ENCODE data around the gene POLR3H. TPM values are rescaled to one million over a fixed set of nuclear protein-coding genes. Genes with fewer than 3 reads are reported as not detected.

Gene POLR3H
- total and polyA plus RNA-seq, 10 donors = 12.6 to 30.9 (median 19.3) TPM

- peak overlapping the region in 6 of 8 donors; percentile 18 to 84 (median 60) for H3K27ac ChIP-seq
- no peak overlapping the region for H3K4me3 ChIP-seq
- DNase-seq = no peak
- no peak for TF ChIP-seq POLR2A (IDR thresholded peaks at IDR 0.05)
- TF ChIP-seq CTCF (IDR thresholded peaks at IDR 0.05 in 8 of 11, conservative IDR thresholded peaks at IDR 0.05 in 3 of 11) = no peak
- TF ChIP-seq POLR2AphosphoS5 (IDR thresholded peaks at IDR 0.05) = no peak
- intact Hi-C loops (cut with DNase I; ENCODE audit: low total_unique reads) = no loop called here
- H3K27me3 ChIP-seq (replicated peaks in 1 of 7) = no peaks in the 10 kb centered on the region
- no peaks in the 10 kb centered on the region for H3K9me3 ChIP-seq
- 8 to 36% (median 24%) methylated on average over 1 to 2 of the region's 2 CpGs for WGBS, 5 donors
- H3K36me3 ChIP-seq = peaks cover 0 to 11% (median 4%) of the 10 kb centered on the region in 6 donors
- peaks cover 34 to 99% (median 81%) of the 10 kb centered on the region in 6 donors for H3K4me1 ChIP-seq
Measured at GRCh38 chr22:41482319-41482935, 61.8 kb downstream of the POLR3H start.

- Histone ChIP-seq H3K4me3 (no peak overlapping the region), H3K9me3 (no peaks in the 10 kb centered on the region), H3K27ac (peak overlapping the region in 5 of 8 donors; percentile 18 to 84 (median 61)), H3K27me3 (replicated peaks in 1 of 7) (no peaks in the 10 kb centered on the region), H3K36me3 (peaks cover 0 to 14% (median 4%) of the 10 kb centered on the region in 6 donors), H3K4me1 (peaks cover 34 to 99% (median 82%) of the 10 kb centered on the region in 6 donors)
- intact Hi-C loops (cut with DNase I; ENCODE audit: low total_unique reads) = no loop called here
- no peak for DNase-seq
- TF ChIP-seq POLR2A (IDR thresholded peaks at IDR 0.05) (no peak), POLR2AphosphoS5 (IDR thresholded peaks at IDR 0.05) (no peak), CTCF (IDR thresholded peaks at IDR 0.05 in 8 of 11, conservative IDR thresholded peaks at IDR 0.05 in 3 of 11) (no peak)
- 70 to 80% (median 73%) methylated on average over 4 to 5 of the region's 5 CpGs for WGBS, 5 donors
Measured at GRCh38 chr22:41481925-41482318, 62.3 kb downstream of the POLR3H start.

- no peak for DNase-seq
- 78 to 91% (median 88%) methylated on average over 13 to 15 of the region's 15 CpGs for WGBS, 5 donors
- Histone ChIP-seq H3K27ac (peak overlapping the region in 5 of 8 donors; percentile 20 to 84 (median 61)), H3K4me1 (peaks cover 35 to 100% (median 85%) of the 10 kb centered on the region in 6 donors), H3K27me3 (replicated peaks in 1 of 7) (no peaks in the 10 kb centered on the region), H3K4me3 (no peak overlapping the region), H3K9me3 (no peaks in the 10 kb centered on the region), H3K36me3 (peaks cover 0 to 14% (median 4%) of the 10 kb centered on the region in 6 donors)
- TF ChIP-seq CTCF (IDR thresholded peaks at IDR 0.05 in 8 of 11, conservative IDR thresholded peaks at IDR 0.05 in 3 of 11) (no peak), POLR2AphosphoS5 (IDR thresholded peaks at IDR 0.05) (no peak), POLR2A (IDR thresholded peaks at IDR 0.05) (no peak)
- intact Hi-C loops (cut with DNase I; ENCODE audit: low total_unique reads) = no loop called here
Measured at GRCh38 chr22:41481131-41481830, 63.0 kb downstream of the POLR3H start.

GRCh38 chr22:41480397-41480735, 63.9 kb downstream of the POLR3H start:
- H3K27me3 ChIP-seq (replicated peaks in 1 of 7) = no peaks in the 10 kb centered on the region
- peak overlapping the region in 6 of 8 donors; percentile 20 to 84 (median 57) for H3K27ac ChIP-seq
- H3K4me3 ChIP-seq = no peak overlapping the region
- no peak for TF ChIP-seq POLR2AphosphoS5 (IDR thresholded peaks at IDR 0.05)
- no peak for TF ChIP-seq CTCF (IDR thresholded peaks at IDR 0.05 in 8 of 11, conservative IDR thresholded peaks at IDR 0.05 in 3 of 11)
- no peaks in the 10 kb centered on the region for H3K9me3 ChIP-seq
- peaks cover 35 to 100% (median 85%) of the 10 kb centered on the region in 6 donors for H3K4me1 ChIP-seq
- intact Hi-C loops (cut with DNase I; ENCODE audit: low total_unique reads) = no loop called here
- peaks cover 0 to 14% (median 4%) of the 10 kb centered on the region in 6 donors for H3K36me3 ChIP-seq
- WGBS, 5 donors = 70 to 83% (median 78%) methylated on average over 7 of the region's 7 CpGs
- no peak for DNase-seq
